Measurements from ENCODE around the gene LPCAT3.

The LPCAT3 gene

GRCh38 chr12:6962285-6963015 is 55.8 kb downstream of the LPCAT3 start:
- no peak for DNase-seq

GRCh38 chr12:6961695-6962284 is 56.5 kb downstream of the LPCAT3 start:
- peak; percentile 43 for DNase-seq

- DNase-seq = peak; percentile 90
These were observed 57.0 kb downstream of the LPCAT3 start for GRCh38 chr12:6961278-6961694.

GRCh38 chr12:6960593-6961277 is 57.5 kb downstream of the LPCAT3 start:
- no peak for DNase-seq

GRCh38 chr12:6959805-6960592 is 58.3 kb downstream of the LPCAT3 start:
- DNase-seq = no peak

- peak; percentile 67 for DNase-seq
These were observed 59.0 kb downstream of the LPCAT3 start for GRCh38 chr12:6959058-6959804.

- DNase-seq = no peak
These were observed 59.6 kb downstream of the LPCAT3 start for GRCh38 chr12:6958609-6959057.

- DNase-seq = no peak
These were observed 60.3 kb downstream of the LPCAT3 start for GRCh38 chr12:6957741-6958608.

GRCh38 chr12:6957151-6957701 is 61.0 kb downstream of the LPCAT3 start:
- no peak for DNase-seq

- DNase-seq = no peak
These were observed 62.1 kb downstream of the LPCAT3 start for GRCh38 chr12:6956021-6956727.

- no peak for DNase-seq
These were observed 62.9 kb downstream of the LPCAT3 start for GRCh38 chr12:6955108-6956020.

GRCh38 chr12:6954316-6955107 is 63.8 kb downstream of the LPCAT3 start:
- DNase-seq = no peak

GRCh38 chr12:6953442-6954315 is 64.6 kb downstream of the LPCAT3 start:
- peak; percentile 74 for DNase-seq

- no peak for DNase-seq
These were observed 65.3 kb downstream of the LPCAT3 start for GRCh38 chr12:6952863-6953441.

- no peak for DNase-seq
These were observed 66.0 kb downstream of the LPCAT3 start for GRCh38 chr12:6952121-6952862.

GRCh38 chr12:6951551-6952120 is 66.6 kb downstream of the LPCAT3 start:
- DNase-seq = peak; percentile 41
